GM19351 (cell line): ENCODE results near the gene GRIA2.
A peak's percentile ranks its signal among the peaks of the same experiment; 100 is the strongest.
"Not testable (repeated sequence)": the region's sequence is repeated elsewhere in the genome, so short reads cannot be mapped to it uniquely, and the experiment has no call there.

ENCODE experiments used
- ATAC-seq: cut with Tn5 transposase; IDR thresholded peaks from one replicate; pipeline ENCODE4 v1.9.1; 2021; ENCODE audit warnings: mild to moderate bottlenecking, moderate library complexity; ENCODE audit not compliant: unreplicated experiment

Gene GRIA2

GRCh38 chr4:157220371-157220881, at the start of gene GRIA2:
Gene GRIA2, plus strand, starts transcription at chr4:157220728. Its CDS starts 315 bp downstream, at chr4:157221043.
- no peak for ATAC-seq

- ATAC-seq: no peak
Observed at GRCh38 chr4:157172011-157172410, 48.5 kb upstream of the GRIA2 start.

GRCh38 chr4:157180268-157180667, 40.3 kb upstream of the GRIA2 start:
- ATAC-seq: not testable (repeated sequence)

GRCh38 chr4:157184300-157184699, 36.2 kb upstream of the GRIA2 start:
- ATAC-seq: no peak

GRCh38 chr4:157185363-157185762, 35.2 kb upstream of the GRIA2 start:
- no peak for ATAC-seq

GRCh38 chr4:157195374-157195773, 25.2 kb upstream of the GRIA2 start:
- no peak for ATAC-seq

GRCh38 chr4:157196046-157196445, 24.5 kb upstream of the GRIA2 start:
- ATAC-seq: no peak

GRCh38 chr4:157204634-157205244, 15.8 kb upstream of the GRIA2 start:
- peak; percentile 68 for ATAC-seq

- peak; percentile 41 for ATAC-seq
Observed at GRCh38 chr4:157217708-157218107, 2.8 kb upstream of the GRIA2 start.

GRCh38 chr4:157219711-157220370, 687 bp upstream of the GRIA2 start:
- ATAC-seq: no peak

- no peak for ATAC-seq
Observed at GRCh38 chr4:157221426-157221894, 932 bp downstream of the GRIA2 start.

GRCh38 chr4:157221895-157222770, 1.6 kb downstream of the GRIA2 start:
- no peak for ATAC-seq

GRCh38 chr4:157222771-157223160, 2.2 kb downstream of the GRIA2 start:
- ATAC-seq: no peak

GRCh38 chr4:157223456-157223855, 2.9 kb downstream of the GRIA2 start:
- no peak for ATAC-seq

GRCh38 chr4:157225096-157225495, 4.6 kb downstream of the GRIA2 start:
- no peak for ATAC-seq

GRCh38 chr4:157226035-157226434, 5.5 kb downstream of the GRIA2 start:
- no peak for ATAC-seq

- ATAC-seq: no peak
Observed at GRCh38 chr4:157226601-157227000, 6.1 kb downstream of the GRIA2 start.

- ATAC-seq: no peak
Observed at GRCh38 chr4:157231525-157231924, 11.0 kb downstream of the GRIA2 start.

- no peak for ATAC-seq
Observed at GRCh38 chr4:157242871-157243270, 22.3 kb downstream of the GRIA2 start.

- no peak for ATAC-seq
Observed at GRCh38 chr4:157244348-157244747, 23.8 kb downstream of the GRIA2 start.

GRCh38 chr4:157245351-157245750, 24.8 kb downstream of the GRIA2 start:
- no peak for ATAC-seq
